Nephron progenitor cell (in vitro differentiated cells): ENCODE data around the gene MTM1.

Experiments
- DNase-seq: peaks from one replicate; pipeline ENCODE4 v3.0.0; 2021
- H3K27ac Mint-ChIP-seq: 2 replicates; pipeline ENCODE4 v1.8.0; 2021; ENCODE audit warnings: mild to moderate bottlenecking, moderate library complexity, mixed read lengths
- H3K27me3 Mint-ChIP-seq: 2 replicates; pipeline ENCODE4 v1.8.0; 2021; ENCODE audit warnings: mild to moderate bottlenecking, low read depth, mixed read lengths; ENCODE audit not compliant: poor library complexity
- H3K36me3 Mint-ChIP-seq: 2 replicates; pipeline ENCODE4 v1.8.0; 2021; ENCODE audit warnings: low read depth, mixed read lengths
- H3K4me1 Mint-ChIP-seq: 2 replicates; pipeline ENCODE4 v1.8.0; 2021; ENCODE audit warnings: mixed read lengths
- H3K4me3 Mint-ChIP-seq: 2 replicates; pipeline ENCODE4 v1.8.0; 2021; ENCODE audit warnings: mild to moderate bottlenecking, moderate library complexity, mixed read lengths
- H3K9me3 Mint-ChIP-seq: 2 replicates; pipeline ENCODE4 v1.8.0; 2021; ENCODE audit warnings: mild to moderate bottlenecking, moderate library complexity, mixed read lengths
- TF ChIP-seq, protein P1 (sequence below): fragments of 200-600 bp; sonication (generic); IDR thresholded peaks from 2 replicates; pipeline ENCODE4 v1.5.0; 2021; ENCODE audit warnings: antibody characterized with exemption

The MTM1 gene

DNA sequence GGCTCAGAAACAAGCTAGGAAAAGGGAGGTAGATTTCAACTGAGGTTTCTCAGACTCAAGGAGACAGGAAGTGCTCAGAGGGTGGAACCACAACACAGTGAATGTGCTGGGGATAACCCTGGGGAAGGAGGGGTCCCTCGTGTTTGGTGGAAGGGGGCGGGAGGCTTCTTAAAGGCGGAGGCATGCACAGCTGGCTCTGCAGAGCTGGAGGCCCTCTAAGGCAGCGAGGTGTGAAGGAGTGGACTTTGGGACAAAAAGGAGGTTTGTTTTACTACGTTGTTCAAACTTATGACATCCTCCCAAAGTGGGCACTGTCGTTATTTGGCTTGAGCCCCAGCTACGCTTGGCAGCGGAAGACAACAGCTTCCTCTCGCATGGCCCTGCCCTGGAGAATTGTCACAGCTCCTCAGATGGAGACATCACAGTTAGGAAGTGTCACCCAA is 21.7 kb upstream of the MTM1 start:
- H3K4me3 Mint-ChIP-seq, result peak overlapping the region; percentile 49
- peaks cover 49% of the 10 kb centered on the region for H3K9me3 Mint-ChIP-seq
- DNase-seq, result no peak
- TF ChIP-seq, protein P1, sequence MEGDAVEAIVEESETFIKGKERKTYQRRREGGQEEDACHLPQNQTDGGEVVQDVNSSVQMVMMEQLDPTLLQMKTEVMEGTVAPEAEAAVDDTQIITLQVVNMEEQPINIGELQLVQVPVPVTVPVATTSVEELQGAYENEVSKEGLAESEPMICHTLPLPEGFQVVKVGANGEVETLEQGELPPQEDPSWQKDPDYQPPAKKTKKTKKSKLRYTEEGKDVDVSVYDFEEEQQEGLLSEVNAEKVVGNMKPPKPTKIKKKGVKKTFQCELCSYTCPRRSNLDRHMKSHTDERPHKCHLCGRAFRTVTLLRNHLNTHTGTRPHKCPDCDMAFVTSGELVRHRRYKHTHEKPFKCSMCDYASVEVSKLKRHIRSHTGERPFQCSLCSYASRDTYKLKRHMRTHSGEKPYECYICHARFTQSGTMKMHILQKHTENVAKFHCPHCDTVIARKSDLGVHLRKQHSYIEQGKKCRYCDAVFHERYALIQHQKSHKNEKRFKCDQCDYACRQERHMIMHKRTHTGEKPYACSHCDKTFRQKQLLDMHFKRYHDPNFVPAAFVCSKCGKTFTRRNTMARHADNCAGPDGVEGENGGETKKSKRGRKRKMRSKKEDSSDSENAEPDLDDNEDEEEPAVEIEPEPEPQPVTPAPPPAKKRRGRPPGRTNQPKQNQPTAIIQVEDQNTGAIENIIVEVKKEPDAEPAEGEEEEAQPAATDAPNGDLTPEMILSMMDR, result no peak
- H3K27ac Mint-ChIP-seq, result no peak overlapping the region
- H3K4me1 Mint-ChIP-seq, result peaks cover 24% of the 10 kb centered on the region
- H3K27me3 Mint-ChIP-seq, result peaks cover 7% of the 10 kb centered on the region
- no peaks in the 10 kb centered on the region for H3K36me3 Mint-ChIP-seq

DNA sequence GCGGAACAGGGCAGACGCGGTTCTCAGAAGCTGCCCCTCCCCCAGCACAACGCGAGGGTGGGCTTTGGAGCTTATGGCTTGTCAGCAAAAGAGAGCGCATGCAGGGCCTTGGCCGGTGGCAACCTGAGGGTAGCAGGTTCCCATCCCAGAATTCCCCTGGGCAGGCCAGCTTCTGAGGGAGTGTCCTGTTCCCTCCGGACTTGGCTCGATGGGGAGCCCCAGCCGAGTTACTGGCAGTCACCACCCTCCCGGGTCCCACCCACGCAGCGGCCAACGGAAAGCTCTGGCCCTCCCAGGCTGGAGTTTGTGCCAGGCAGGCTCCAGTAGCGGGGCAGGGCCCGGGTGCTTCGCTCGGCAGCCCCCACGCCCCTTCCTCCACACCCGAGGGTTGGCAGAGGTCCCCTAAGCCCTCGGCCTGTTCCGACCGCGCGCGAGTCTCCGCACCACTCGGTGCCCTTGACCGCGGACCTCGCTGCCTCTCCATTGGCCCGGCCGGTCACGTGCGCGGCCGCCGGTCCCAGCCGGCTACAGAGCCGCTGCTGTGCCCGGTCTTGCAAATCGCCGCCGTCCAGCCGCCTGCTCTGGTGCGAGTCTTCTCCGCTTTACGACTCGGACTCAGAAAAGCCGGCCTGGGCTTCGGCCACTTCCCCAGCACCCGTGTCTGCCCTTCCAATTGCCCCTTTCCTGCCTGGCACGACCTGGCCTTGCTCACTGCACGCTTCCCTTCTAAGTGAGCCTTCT is 20.9 kb upstream of the MTM1 start:
- Mint-ChIP-seq H3K27me3 (peaks cover 7% of the 10 kb centered on the region), H3K27ac (peak overlapping the region; percentile 11), H3K9me3 (peaks cover 51% of the 10 kb centered on the region), H3K4me3 (peak overlapping the region; percentile 68), H3K4me1 (peaks cover 24% of the 10 kb centered on the region), H3K36me3 (no peaks in the 10 kb centered on the region)
- DNase-seq, result peak; percentile 59
- TF ChIP-seq, protein P1, result no peak

DNA sequence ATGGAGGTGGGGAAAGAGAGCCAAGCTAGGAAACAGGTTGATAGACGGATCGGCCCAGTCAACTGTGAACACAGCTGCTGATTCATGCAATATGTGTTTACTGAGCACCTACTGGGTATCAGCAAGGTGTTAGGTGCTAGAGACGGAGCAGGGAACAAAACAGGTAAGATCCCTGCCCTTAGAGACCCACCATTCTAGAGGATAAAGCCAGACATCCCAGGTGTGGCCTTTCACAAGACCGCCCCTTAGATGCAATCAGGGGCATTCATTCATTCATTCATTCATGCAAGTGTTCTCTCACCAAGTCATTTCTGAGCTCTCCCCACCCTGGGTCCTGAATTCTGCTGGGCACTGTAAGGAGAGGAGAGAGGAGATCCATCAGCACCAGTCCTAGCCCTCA is 20.2 kb upstream of the MTM1 start:
- Mint-ChIP-seq H3K4me3 (peak overlapping the region; percentile 68), H3K4me1 (peaks cover 21% of the 10 kb centered on the region), H3K36me3 (no peaks in the 10 kb centered on the region), H3K27ac (no peak overlapping the region), H3K9me3 (peaks cover 51% of the 10 kb centered on the region), H3K27me3 (peaks cover 7% of the 10 kb centered on the region)
- no peak for DNase-seq
- TF ChIP-seq, protein P1, result no peak

DNA sequence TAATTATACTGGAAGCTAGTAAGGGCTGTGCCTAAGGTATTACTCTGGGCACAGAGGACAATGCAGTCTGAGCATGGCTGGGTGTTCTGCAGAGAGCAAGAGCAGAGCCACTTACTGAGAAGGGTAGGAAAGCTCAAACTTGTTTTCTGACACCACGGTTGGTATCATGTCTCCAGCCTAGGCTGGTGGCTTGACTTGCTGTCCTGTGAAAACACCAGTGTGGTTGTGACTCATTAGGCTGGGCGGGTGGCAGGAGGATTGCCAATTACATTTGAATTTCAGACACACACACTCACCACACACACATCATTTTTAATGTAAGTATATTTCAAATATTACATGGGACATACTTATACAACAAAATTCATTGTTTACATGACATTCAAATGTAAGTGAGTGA is 19.7 kb upstream of the MTM1 start:
- H3K9me3 Mint-ChIP-seq, result peaks cover 53% of the 10 kb centered on the region
- no peak for DNase-seq
- H3K4me1 Mint-ChIP-seq, result peaks cover 16% of the 10 kb centered on the region
- H3K27ac Mint-ChIP-seq, result no peak overlapping the region
- no peaks in the 10 kb centered on the region for H3K36me3 Mint-ChIP-seq
- no peak overlapping the region for H3K4me3 Mint-ChIP-seq
- TF ChIP-seq, protein P1, result no peak
- peaks cover 7% of the 10 kb centered on the region for H3K27me3 Mint-ChIP-seq

DNA sequence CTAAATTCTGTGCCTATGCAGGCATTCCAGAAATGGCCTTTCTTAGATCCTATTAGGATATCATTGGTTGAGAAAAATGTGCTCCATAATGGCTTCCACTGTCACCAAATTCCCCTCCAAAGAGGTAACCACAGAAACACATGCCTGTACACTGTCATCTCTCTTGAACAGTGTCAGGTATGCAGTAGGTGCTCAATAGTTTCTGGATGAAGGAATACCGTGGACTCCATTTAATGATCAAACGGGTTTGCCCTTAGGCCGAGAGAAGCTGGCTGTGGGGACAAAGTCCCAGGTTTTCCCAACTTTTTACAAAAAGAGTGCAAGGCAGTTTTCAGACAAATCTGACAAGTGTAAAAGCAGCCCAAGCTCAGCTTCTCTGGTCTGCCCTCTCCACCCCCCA is 16.5 kb upstream of the MTM1 start:
- Mint-ChIP-seq H3K27me3 (peaks cover 9% of the 10 kb centered on the region), H3K9me3 (peaks cover 60% of the 10 kb centered on the region), H3K4me3 (no peak overlapping the region), H3K36me3 (no peaks in the 10 kb centered on the region), H3K27ac (no peak overlapping the region), H3K4me1 (peaks cover 6% of the 10 kb centered on the region)
- DNase-seq, result no peak
- TF ChIP-seq, protein P1, result no peak

DNA sequence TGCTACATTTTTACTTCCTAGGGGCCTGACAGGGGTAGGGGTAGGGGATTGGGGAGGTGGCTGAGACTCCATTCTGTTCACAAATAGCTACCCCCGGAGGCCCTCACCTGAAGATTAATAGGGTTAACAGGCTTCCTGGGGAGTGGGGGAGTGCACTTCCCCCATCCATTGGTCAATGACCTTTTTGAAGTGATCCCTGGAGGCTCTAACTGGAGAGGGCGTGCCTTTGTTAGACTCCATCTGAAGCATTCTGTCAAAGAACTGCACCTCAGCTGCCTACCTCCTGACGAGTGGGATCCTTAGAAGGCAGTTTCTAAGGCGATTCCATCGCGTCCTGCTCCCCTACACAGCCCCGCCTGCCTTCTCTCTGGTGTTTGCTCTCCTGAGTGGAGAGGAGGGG is 10.0 kb upstream of the MTM1 start:
- DNase-seq, result no peak
- Mint-ChIP-seq H3K4me1 (peaks cover 6% of the 10 kb centered on the region), H3K9me3 (peaks cover 58% of the 10 kb centered on the region), H3K4me3 (peak overlapping the region; percentile 35), H3K27ac (no peak overlapping the region), H3K27me3 (peaks cover 3% of the 10 kb centered on the region), H3K36me3 (no peaks in the 10 kb centered on the region)
- TF ChIP-seq, protein P1, result no peak
